NT2/D1 (cell line): ENCODE data around the gene HSPB1.
"Not testable (repeated sequence)": the region's sequence is repeated elsewhere in the genome, so short reads cannot be mapped to it uniquely, and the experiment has no call there.

Experiments
- DNase-seq: peaks from one replicate; pipeline ENCODE4 v3.0.0-alpha.2; 2011; ENCODE audit warnings: low read depth, low spot score
- H3K27me3 ChIP-seq: 2 replicates; pipeline ENCODE4 v1.6.0; 2011; ENCODE audit warnings: mild to moderate bottlenecking; ENCODE audit not compliant: insufficient read length, insufficient read depth
- H3K36me3 ChIP-seq: 2 replicates; pipeline ENCODE4 v1.6.1; 2011; ENCODE audit warnings: mild to moderate bottlenecking, low read length, mixed read lengths; ENCODE audit not compliant: insufficient read depth, insufficient read length
- H3K4me1 ChIP-seq: 2 replicates; pipeline ENCODE4 v1.5.1; 2011; ENCODE audit not compliant: insufficient read depth, insufficient read length
- H3K4me3 ChIP-seq: 2 replicates; pipeline ENCODE4 v1.5.1; 2011; ENCODE audit warnings: low read depth; ENCODE audit not compliant: insufficient read length
- H3K9ac ChIP-seq: 2 replicates; pipeline ENCODE4 v1.6.0; 2011; ENCODE audit warnings: low read depth; ENCODE audit not compliant: insufficient read length
- H3K9me3 ChIP-seq: 2 replicates; pipeline ENCODE4 v1.5.1; 2011; ENCODE audit warnings: mild to moderate bottlenecking, low read length; ENCODE audit not compliant: insufficient read depth
- SUZ12 ChIP-seq: IDR thresholded peaks from 2 replicates; pipeline ENCODE4 v1.6.1; 2011; ENCODE audit not compliant: insufficient read length, insufficient read depth; ENCODE audit errors: extremely low read depth
- YY1 ChIP-seq: IDR thresholded peaks from 2 replicates; pipeline ENCODE4 v1.6.1; 2011; ENCODE audit not compliant: insufficient read length, insufficient read depth
- ZNF274 ChIP-seq: IDR thresholded peaks from 2 replicates; pipeline ENCODE4 v1.6.1; 2011; ENCODE audit warnings: mild to moderate bottlenecking, low read depth, low read length

Gene HSPB1

GRCh38 chr7:76292213-76292573, 10.3 kb upstream of the HSPB1 start:
- no peak for TF ChIP-seq ZNF274
- TF ChIP-seq YY1 = no peak
- TF ChIP-seq SUZ12 = no peak
- H3K4me3 ChIP-seq = no peak overlapping the region
- no peaks in the 10 kb centered on the region for H3K36me3 ChIP-seq
- no peaks in the 10 kb centered on the region for H3K9me3 ChIP-seq
- H3K4me1 ChIP-seq = peaks cover 29% of the 10 kb centered on the region
- H3K27me3 ChIP-seq = no peaks in the 10 kb centered on the region
- H3K9ac ChIP-seq = peak overlapping the region; percentile 56
- DNase-seq = no peak

DNA sequence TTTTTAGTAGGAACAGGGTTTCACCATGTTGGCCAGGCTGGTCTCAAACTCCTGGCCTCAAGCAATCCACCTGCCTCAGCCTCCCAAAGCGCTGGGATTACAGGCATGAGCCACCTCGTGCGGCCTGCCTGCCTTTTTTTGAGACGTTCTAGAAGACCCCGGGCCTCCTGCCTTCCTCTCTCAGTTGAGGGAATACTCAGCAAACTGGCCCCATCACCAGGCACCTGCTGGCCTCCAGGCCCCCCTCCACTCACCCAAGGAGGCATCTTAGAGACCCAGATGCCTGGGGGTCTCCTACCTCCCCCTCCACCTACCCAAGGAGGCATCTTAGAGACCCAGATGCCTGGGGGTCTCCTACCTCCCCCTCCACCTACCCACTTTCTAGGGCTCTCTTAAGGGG, 9.6 kb upstream of the HSPB1 start:
- peaks cover 26% of the 10 kb centered on the region for H3K4me1 ChIP-seq
- H3K36me3 ChIP-seq, H3K27me3 ChIP-seq, H3K9ac ChIP-seq, H3K4me3 ChIP-seq, DNase-seq, H3K9me3 ChIP-seq: not testable (repeated sequence)

DNA sequence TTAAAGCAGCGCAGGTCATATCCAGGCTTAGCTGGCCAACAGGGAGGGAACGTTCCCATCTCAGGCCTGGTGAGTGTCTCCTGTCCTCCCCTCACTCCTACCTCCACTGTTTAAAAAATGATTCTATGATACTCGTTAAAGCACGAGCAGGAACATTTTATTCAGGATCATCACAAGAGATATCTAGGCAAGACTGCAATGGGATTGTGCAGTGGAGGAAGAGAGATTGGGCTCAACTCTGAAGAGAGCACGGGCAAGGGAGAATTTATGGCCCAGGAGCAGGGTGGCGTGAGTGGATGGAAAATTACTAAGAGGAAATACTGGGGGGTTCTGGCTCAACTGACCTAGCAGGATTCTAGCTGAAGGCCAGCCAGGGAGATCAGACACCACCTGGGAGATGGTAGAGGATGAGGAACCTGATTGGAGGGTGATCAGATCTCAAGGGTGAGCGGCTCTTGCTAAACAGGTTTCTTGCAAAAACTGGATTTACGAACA, 9.0 kb upstream of the HSPB1 start:
- Histone ChIP-seq H3K36me3 (no peaks in the 10 kb centered on the region), H3K4me1 (peaks cover 26% of the 10 kb centered on the region), H3K9me3 (no peaks in the 10 kb centered on the region), H3K27me3 (no peaks in the 10 kb centered on the region), H3K9ac (no peak overlapping the region), H3K4me3 (no peak overlapping the region)
- no peak for DNase-seq
- TF ChIP-seq ZNF274 = no peak
- no peak for TF ChIP-seq YY1
- TF ChIP-seq SUZ12 = no peak

GRCh38 chr7:76294344-76295024, 8.0 kb upstream of the HSPB1 start:
- H3K36me3 ChIP-seq = no peaks in the 10 kb centered on the region
- no peaks in the 10 kb centered on the region for H3K9me3 ChIP-seq
- H3K4me3 ChIP-seq = no peak overlapping the region
- H3K9ac ChIP-seq = no peak overlapping the region
- H3K27me3 ChIP-seq = no peaks in the 10 kb centered on the region
- H3K4me1 ChIP-seq = peaks cover 23% of the 10 kb centered on the region
- no peak for DNase-seq
- TF ChIP-seq ZNF274 (no peak), SUZ12 (no peak), YY1 (no peak)

GRCh38 chr7:76296743-76297740, 5.4 kb upstream of the HSPB1 start:
- H3K27me3 ChIP-seq = no peaks in the 10 kb centered on the region
- no peak overlapping the region for H3K9ac ChIP-seq
- DNase-seq = no peak
- peaks cover 15% of the 10 kb centered on the region for H3K4me1 ChIP-seq
- H3K4me3 ChIP-seq = no peak overlapping the region
- no peaks in the 10 kb centered on the region for H3K36me3 ChIP-seq
- no peaks in the 10 kb centered on the region for H3K9me3 ChIP-seq
- TF ChIP-seq ZNF274 (no peak), SUZ12 (no peak), YY1 (no peak)

GRCh38 chr7:76300166-76300731, 2.2 kb upstream of the HSPB1 start:
- Histone ChIP-seq H3K36me3 (peaks cover 12% of the 10 kb centered on the region), H3K9ac (no peak overlapping the region), H3K27me3 (no peaks in the 10 kb centered on the region), H3K9me3 (no peaks in the 10 kb centered on the region), H3K4me3 (no peak overlapping the region), H3K4me1 (no peaks in the 10 kb centered on the region)
- no peak for DNase-seq
- TF ChIP-seq SUZ12 (no peak), ZNF274 (no peak), YY1 (no peak)

DNA sequence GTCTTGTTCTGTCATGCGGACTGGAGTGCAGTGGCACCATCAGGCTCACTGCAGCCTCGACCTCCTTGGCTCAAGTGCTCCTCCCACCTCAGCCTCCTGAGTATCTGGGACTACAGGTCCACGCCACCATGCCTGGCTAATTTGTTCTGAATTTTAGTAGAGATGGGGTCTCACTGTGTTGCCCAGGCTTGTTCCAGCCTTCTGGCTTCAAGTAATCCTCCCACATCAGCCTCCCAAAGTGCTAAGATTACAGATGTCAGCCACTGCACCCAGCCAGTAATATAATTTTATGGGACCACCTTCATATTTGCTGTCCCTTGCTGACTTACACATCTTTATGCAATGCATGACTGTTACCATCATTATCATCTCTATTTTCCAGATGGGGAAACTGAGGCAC, 1.5 kb upstream of the HSPB1 start:
- H3K36me3 ChIP-seq = peaks cover 12% of the 10 kb centered on the region
- H3K4me1 ChIP-seq = no peaks in the 10 kb centered on the region
- no peak overlapping the region for H3K4me3 ChIP-seq
- H3K27me3 ChIP-seq = no peaks in the 10 kb centered on the region
- no peaks in the 10 kb centered on the region for H3K9me3 ChIP-seq
- no peak for TF ChIP-seq SUZ12
- no peak for TF ChIP-seq ZNF274
- no peak for TF ChIP-seq YY1
- no peak overlapping the region for H3K9ac ChIP-seq
- no peak for DNase-seq
